OCI-LY7 (cell line): ENCODE data around the gene SLC4A11. TPM values are rescaled to one million over a fixed set of nuclear protein-coding genes. Genes with fewer than 3 reads are reported as not detected.

ENCODE experiments used
- BruUV-seq: library from RNA; stranded (reverse); fragments of 400-500 nt; replicated peaks from 2 replicates; lab custom pipeline; 2021; lab: Mats Ljungman, UMichigan
- CTCF ChIA-PET: fragments of 300-600 bp; sonication (Branson Sonifier 250); formaldehyde crosslinking; loops from one replicate; lab custom pipeline; 2022; ENCODE audit warnings: antibody characterized with exemption; ENCODE audit not compliant: unreplicated experiment; lab: Charles Lee
- POLR2A ChIA-PET: fragments of 300-600 bp; sonication (Branson Sonifier 250); formaldehyde crosslinking; loops from one replicate; lab custom pipeline; 2022; ENCODE audit warnings: antibody characterized with exemption; lab: Charles Lee
- DNase-seq: peaks from one replicate; pipeline ENCODE4 v3.0.0-alpha.2; 2015; ENCODE audit warnings: low spot score
- H2AFZ ChIP-seq: fragments of 200-600 bp; sonication (generic), shearing (Covaris generic); 2 replicates; pipeline ENCODE4 v1.6.1; 2014; ENCODE audit warnings: mild to moderate bottlenecking, antibody characterized with exemption, low read length, moderate library complexity
- H3K27ac ChIP-seq: fragments of 200-600 bp; sonication (generic); 2 replicates; pipeline ENCODE4 v1.5.1; 2014; ENCODE audit warnings: mixed run types, low read depth, mild to moderate bottlenecking, moderate library complexity, low read length, inconsistent platforms; ENCODE audit not compliant: poor library complexity, severe bottlenecking
- H3K36me3 ChIP-seq: fragments of 200-600 bp; sonication (generic); 2 replicates; pipeline ENCODE4 v1.6.1; 2014; ENCODE audit warnings: mild to moderate bottlenecking, antibody characterized with exemption, low read length, moderate library complexity, mixed read lengths; ENCODE audit not compliant: insufficient read depth
- H3K4me1 ChIP-seq: fragments of 200-600 bp; sonication (generic); 2 replicates; pipeline ENCODE4 v1.5.1; 2014; ENCODE audit warnings: mild to moderate bottlenecking, low read length; ENCODE audit not compliant: insufficient read depth, poor library complexity, severe bottlenecking
- H3K4me2 ChIP-seq: fragments of 200-600 bp; sonication (generic); 2 replicates; pipeline ENCODE4 v1.6.1; 2014; ENCODE audit warnings: mild to moderate bottlenecking, low read length
- H3K4me3 ChIP-seq: fragments of 200-600 bp; sonication (generic); 2 replicates; pipeline ENCODE4 v1.5.1; 2014; ENCODE audit warnings: mild to moderate bottlenecking, low read depth, low read length; ENCODE audit not compliant: poor library complexity, severe bottlenecking
- H3K79me2 ChIP-seq: fragments of 200-600 bp; sonication (generic); 2 replicates; pipeline ENCODE4 v1.6.1; 2016; ENCODE audit warnings: low read depth, mild to moderate bottlenecking, low read length, moderate library complexity, mixed read lengths; ENCODE audit not compliant: insufficient read depth
- H3K9me2 ChIP-seq: fragments of 200-600 bp; sonication (generic); 2 replicates; pipeline ENCODE4 v1.6.1; 2016; ENCODE audit warnings: mild to moderate bottlenecking, low read length, mixed read lengths; ENCODE audit not compliant: insufficient read depth
- H3K9me3 ChIP-seq: fragments of 200-600 bp; sonication (generic); 2 replicates; pipeline ENCODE4 v1.6.1; 2014; ENCODE audit warnings: mild to moderate bottlenecking, mixed run types, low read length, mixed read lengths
- H4K20me1 ChIP-seq: fragments of 200-600 bp; sonication (generic); 2 replicates; pipeline ENCODE4 v1.6.1; 2014; ENCODE audit warnings: mild to moderate bottlenecking, antibody characterized with exemption, low read length, moderate library complexity, mixed read lengths; ENCODE audit not compliant: insufficient read depth
- CTCF ChIP-seq: fragments of 200-600 bp; sonication (generic); conservative IDR thresholded peaks from 2 replicates; pipeline ENCODE4 v1.5.1; 2014; ENCODE audit warnings: mild to moderate bottlenecking, antibody characterized with exemption, low read length, moderate library complexity, mixed read lengths
- EZH2phosphoT487 ChIP-seq: fragments of 200-600 bp; sonication (generic); IDR thresholded peaks from 2 replicates; pipeline ENCODE4 v1.6.1; 2018; ENCODE audit warnings: low read depth, borderline replicate concordance, mild to moderate bottlenecking, mixed run types, antibody characterized with exemption, low read length, moderate library complexity, mixed read lengths
- intact Hi-C: fragments of 100-400 bp; cut with micrococcal nuclease; formaldehyde crosslinking; loops from one replicate; pipeline ENCODE4 v1.10.0; 2022; ENCODE audit not compliant: unreplicated experiment
- total RNA-seq, 2 experiments: library from RNA; depleted of rRNA in 1 of 2; stranded (reverse); fragments of >200 nt in 1 of 2; shearing (Covaris generic) in 1 of 2; gene quantifications; 2 replicates each; pipeline ENCODE4 v1.2.3, GENCODE V29; 2014 to 2022

SLC4A11 gene
- total RNA-seq, 2 experiments from 2014 or later = 4.4 to 26.9 TPM

- no TSS peak for BruUV-seq
- Histone ChIP-seq H3K27ac (no peak overlapping the region), H2AFZ (no peak overlapping the region), H4K20me1 (no peaks in the 10 kb centered on the region), H3K4me1 (peaks cover 9% of the 10 kb centered on the region), H3K79me2 (peaks cover 23% of the 10 kb centered on the region), H3K36me3 (peaks cover 44% of the 10 kb centered on the region), H3K9me3 (no peaks in the 10 kb centered on the region), H3K4me3 (no peak overlapping the region), H3K9me2 (no peaks in the 10 kb centered on the region), H3K4me2 (no peak overlapping the region)
- TF ChIP-seq CTCF = no peak
- no peak for TF ChIP-seq EZH2phosphoT487
- DNase-seq = no peak
- intact Hi-C loops = no loop called here
- POLR2A ChIA-PET = no interaction called here
- CTCF ChIA-PET = no interaction called here
Measured at GRCh38 chr20:3213226-3213625, 25.8 kb downstream of the SLC4A11 start.

- Histone ChIP-seq H3K9me2 (no peaks in the 10 kb centered on the region), H3K79me2 (peaks cover 23% of the 10 kb centered on the region), H3K27ac (no peak overlapping the region), H3K4me2 (peak overlapping the region; percentile 94), H3K4me3 (peak overlapping the region; percentile 85), H2AFZ (no peak overlapping the region), H3K36me3 (peaks cover 21% of the 10 kb centered on the region), H3K9me3 (no peaks in the 10 kb centered on the region), H4K20me1 (no peaks in the 10 kb centered on the region), H3K4me1 (peaks cover 12% of the 10 kb centered on the region)
- intact Hi-C loops = no loop called here
- DNase-seq = no peak
- TF ChIP-seq EZH2phosphoT487 (no peak), CTCF (no peak)
- POLR2A ChIA-PET = interaction anchor here (0.6 to 0.8 kb wide), 3 partner anchors 8 to 137 kb away, joined by 3 to 5 read pairs (median 4); no protein-coding TSS in a partner anchor
- CTCF ChIA-PET = no interaction called here
- BruUV-seq = no TSS peak
Measured at GRCh38 chr20:3210346-3210745, 28.6 kb downstream of the SLC4A11 start.

- peaks cover 12% of the 10 kb centered on the region for H3K4me1 ChIP-seq
- H3K27ac ChIP-seq = peak overlapping the region; percentile 56
- H3K9me3 ChIP-seq = no peaks in the 10 kb centered on the region
- CTCF ChIA-PET = no interaction called here
- H2AFZ ChIP-seq = peak overlapping the region; percentile 84; the same call in 1 of the 2 replicates
- intact Hi-C loops = loop anchor here (10.0 kb wide), 1 partner anchor 555 kb away; the partner anchor contains the start of gene NOP56
- TF ChIP-seq EZH2phosphoT487 = no peak
- no peak for TF ChIP-seq CTCF
- no peaks in the 10 kb centered on the region for H4K20me1 ChIP-seq
- BruUV-seq = no TSS peak
- DNase-seq = peak; percentile 16
- peaks cover 23% of the 10 kb centered on the region for H3K79me2 ChIP-seq
- no peaks in the 10 kb centered on the region for H3K9me2 ChIP-seq
- peak overlapping the region; percentile 85 for H3K4me3 ChIP-seq
- peaks cover 17% of the 10 kb centered on the region for H3K36me3 ChIP-seq
- POLR2A ChIA-PET = interaction anchor here (0.6 to 1.1 kb wide), 2 partner anchors 9 to 11 kb away, joined by 3 read pairs; no protein-coding TSS in a partner anchor
- H3K4me2 ChIP-seq = peak overlapping the region; percentile 94
Measured at GRCh38 chr20:3209946-3210317, 29.1 kb downstream of the SLC4A11 start.
